IMR-90 (cell line): ENCODE data around the gene GPC5. TPM values are rescaled to one million over a fixed set of nuclear protein-coding genes. Genes with fewer than 3 reads are reported as not detected.

Experiments
- ATAC-seq: fragments of 200-7000 bp; cut with Tn5 transposase; 2 replicates; pipeline ENCODE4 v1.9.1; 2020; ENCODE audit warnings: low read depth, mild to moderate bottlenecking, moderate library complexity
- BruUV-seq: library from RNA; stranded (reverse); fragments of 400-500 nt; replicated peaks from 2 replicates; lab custom pipeline; 2021; lab: Mats Ljungman, UMichigan
- CTCF ChIA-PET: fragments of 300-600 bp; formaldehyde crosslinking; extraction: SDS; loops from one replicate; lab custom pipeline; 2021; ENCODE audit warnings: antibody characterized with exemption; lab: Yijun Ruan, JAX
- POLR2A ChIA-PET: fragments of 300-600 bp; sonication (Branson Sonifier 250); formaldehyde crosslinking; loops from one replicate; lab custom pipeline; 2022; ENCODE audit warnings: antibody characterized with exemption; ENCODE audit not compliant: unreplicated experiment; lab: Charles Lee
- DNase-seq: peaks from one replicate; pipeline ENCODE4 v3.0.0; 2013
- H2AFZ ChIP-seq: replicated peaks from 2 replicates; pipeline ENCODE3; 2013; ENCODE audit warnings: low read length, mild to moderate bottlenecking; ENCODE audit not compliant: poor library complexity
- H2AK5ac ChIP-seq: 2 replicates; pipeline ENCODE4 v1.6.1; 2013; ENCODE audit warnings: low read depth, low read length, inconsistent platforms
- H2AK9ac ChIP-seq: replicated peaks from 2 replicates; pipeline ENCODE3; 2013; ENCODE audit warnings: mild to moderate bottlenecking, low read depth, low read length, moderate library complexity; ENCODE audit not compliant: poor library complexity
- H2BK120ac ChIP-seq: 2 replicates; pipeline ENCODE4 v1.6.1; 2013; ENCODE audit warnings: low read depth, low read length, inconsistent platforms
- H2BK15ac ChIP-seq: 3 replicates; pipeline ENCODE4 v1.6.1; 2013; ENCODE audit warnings: low read depth, low read length, inconsistent platforms
- H2BK20ac ChIP-seq: 2 replicates; pipeline ENCODE4 v1.6.1; 2013; ENCODE audit warnings: low read depth, mild to moderate bottlenecking, inconsistent platforms, low read length, moderate library complexity
- H2BK5ac ChIP-seq: 2 replicates; pipeline ENCODE4 v1.6.1; 2013; ENCODE audit warnings: mild to moderate bottlenecking, low read depth, low read length, inconsistent platforms; ENCODE audit not compliant: poor library complexity, severe bottlenecking
- H3K14ac ChIP-seq: replicated peaks from 2 replicates; pipeline ENCODE4 v1.6.1; 2013; ENCODE audit warnings: low read depth, low read length, inconsistent platforms
- H3K18ac ChIP-seq: 2 replicates; pipeline ENCODE4 v1.6.1; 2013; ENCODE audit warnings: low read depth, low read length, control low read depth
- H3K23ac ChIP-seq: 2 replicates; pipeline ENCODE4 v1.6.1; 2013; ENCODE audit warnings: low read depth, low read length, inconsistent platforms
- H3K27ac ChIP-seq: 2 replicates; pipeline ENCODE4 v1.5.1; 2013; ENCODE audit warnings: mild to moderate bottlenecking, control low read depth, low read length; ENCODE audit not compliant: insufficient read depth
- H3K27me3 ChIP-seq: 2 replicates; pipeline ENCODE4 v1.6.1; 2013; ENCODE audit warnings: low read length; ENCODE audit not compliant: control insufficient read depth, insufficient read depth
- H3K36me3 ChIP-seq: 2 replicates; pipeline ENCODE4 v1.6.1; 2013; ENCODE audit warnings: low read length, mixed read lengths; ENCODE audit not compliant: control insufficient read depth, insufficient read depth
- H3K4ac ChIP-seq: 2 replicates; pipeline ENCODE4 v1.6.1; 2013; ENCODE audit warnings: low read depth, low read length, inconsistent platforms
- H3K4me1 ChIP-seq: 2 replicates; pipeline ENCODE4 v1.6.1; 2013; ENCODE audit warnings: low read length, mixed read lengths; ENCODE audit not compliant: control insufficient read depth, insufficient read depth
- H3K4me2 ChIP-seq: 2 replicates; pipeline ENCODE4 v1.6.1; 2013; ENCODE audit warnings: low read depth, mild to moderate bottlenecking, control low read depth, low read length, moderate library complexity
- H3K4me3 ChIP-seq: 2 replicates; pipeline ENCODE4 v1.5.1; 2013; ENCODE audit warnings: low read depth, mild to moderate bottlenecking, control low read depth, low read length, moderate library complexity; ENCODE audit not compliant: insufficient read depth
- H3K56ac ChIP-seq: 2 replicates; pipeline ENCODE4 v1.6.1; 2013; ENCODE audit warnings: low read length, inconsistent platforms; ENCODE audit not compliant: insufficient read depth; ENCODE audit errors: extremely low read depth
- H3K79me1 ChIP-seq, 2 experiments: 2 replicates each; pipeline ENCODE4 v1.6.1; 2013; ENCODE audit warnings: low read length in 2 of 2, inconsistent platforms in 1 of 2, low read depth in 1 of 2
- H3K9ac ChIP-seq: 2 replicates; pipeline ENCODE4 v1.6.1; 2013; ENCODE audit warnings: low read depth, low read length, control low read depth
- H3K9me1 ChIP-seq: 2 replicates; pipeline ENCODE4 v1.6.1; 2013; ENCODE audit warnings: low read length, inconsistent platforms; ENCODE audit not compliant: insufficient read depth
- H3K9me3 ChIP-seq: 2 replicates; pipeline ENCODE4 v1.6.1; 2013; ENCODE audit warnings: low read length; ENCODE audit not compliant: control insufficient read depth, insufficient read depth
- H4K20me1 ChIP-seq: 2 replicates; pipeline ENCODE4 v1.6.1; 2013; ENCODE audit warnings: low read length, inconsistent platforms; ENCODE audit not compliant: insufficient read depth
- H4K5ac ChIP-seq: 2 replicates; pipeline ENCODE4 v1.6.1; 2013; ENCODE audit warnings: mild to moderate bottlenecking, low read depth, low read length, control low read depth
- H4K8ac ChIP-seq, 2 experiments: 2 replicates each; pipeline ENCODE4 v1.6.1; 2013; ENCODE audit warnings: low read depth in 2 of 2, low read length in 2 of 2, control low read depth in 1 of 2, inconsistent platforms in 1 of 2
- H4K91ac ChIP-seq: 2 replicates; pipeline ENCODE4 v1.6.1; 2013; ENCODE audit warnings: low read depth, low read length, inconsistent platforms; ENCODE audit not compliant: insufficient read depth
- BHLHE40 ChIP-seq: fragments of 150-350 bp; IDR thresholded peaks from 2 replicates; pipeline ENCODE4 v1.6.1; 2016; ENCODE audit warnings: mild to moderate bottlenecking, low read depth, low read length
- CHD1 ChIP-seq: IDR thresholded peaks from 2 replicates; pipeline ENCODE4 v1.6.1; 2012; ENCODE audit warnings: low read depth, low read length, improper control_type of control experiment
- MAZ ChIP-seq: IDR thresholded peaks from 2 replicates; pipeline ENCODE4 v1.6.1; 2012; ENCODE audit warnings: low read depth, mild to moderate bottlenecking, low read length, improper control_type of control experiment, moderate library complexity, borderline replicate concordance
- MXI1 ChIP-seq: IDR thresholded peaks from 2 replicates; pipeline ENCODE4 v1.6.1; 2012; ENCODE audit warnings: low read depth, mild to moderate bottlenecking, low read length, moderate library complexity, borderline replicate concordance
- WGBS, 2 experiments: methylation state at CpG; one replicate each; pipeline versions ENCODE4 v1.1.5 to v1.1.7; 2013; ENCODE audit warnings: missing lambda C conversion rate in 2 of 2; ENCODE audit not compliant: insufficient read length in 1 of 2; ENCODE audit errors: extremely low coverage in 2 of 2; 5-methylcytosine and 5-hydroxymethylcytosine counted together
- dilution Hi-C: fragments of 300-500 bp; cut with HindIII; formaldehyde crosslinking; loops from one replicate; pipeline ENCODE4 v1.14.3; 2018; ENCODE audit warnings: low sequenced_read_pairs; ENCODE audit not compliant: unreplicated experiment
- in situ Hi-C: fragments of 300-500 bp; cut with MboI; formaldehyde crosslinking; loops from 3 replicates; pipeline ENCODE4 v1.14.3; 2019; ENCODE audit warnings: low sequenced_read_pairs, inconsistent platforms, mixed read lengths
- intact Hi-C: fragments of 100-400 bp; cut with micrococcal nuclease; formaldehyde crosslinking; loops from 2 replicates; pipeline ENCODE4 v1.10.0; 2022
- polyA plus RNA-seq, 3 experiments: library from polyadenylated mRNA; depleted of rRNA; stranded (reverse); fragments of >200 nt; gene quantifications; 2 replicates each; pipeline ENCODE4 v1.2.3, GENCODE V29; 2012; ENCODE audit warnings: low replicate concordance in 1 of 3
- total RNA-seq: library from RNA; depleted of rRNA; stranded (reverse); fragments of >200 nt; gene quantifications from 2 replicates; pipeline ENCODE4 v1.2.3, GENCODE V29; 2012

Gene GPC5
- total and polyA plus RNA-seq, 2 of the 4 experiments (the other 2 are of a cell fraction): 0.94 to 1.8 TPM

- Histone ChIP-seq H3K14ac (no peak overlapping the region), H3K9ac (no peak overlapping the region), H3K9me3 (no peaks in the 10 kb centered on the region), H4K8ac (no peak overlapping the region), H2AFZ (no peak overlapping the region), H2BK15ac (no peak overlapping the region), H3K23ac (no peak overlapping the region), H2AK5ac (no peak overlapping the region), H3K4ac (no peak overlapping the region), H3K9me1 (no peaks in the 10 kb centered on the region), H3K4me1 (no peaks in the 10 kb centered on the region), H3K18ac (no peak overlapping the region), H4K91ac (no peak overlapping the region), H3K36me3 (no peaks in the 10 kb centered on the region), H3K56ac (no peak overlapping the region), H2BK120ac (no peak overlapping the region), H4K20me1 (no peaks in the 10 kb centered on the region), H3K4me2 (no peak overlapping the region), H2BK5ac (no peak overlapping the region), H4K5ac (no peak overlapping the region), H2BK20ac (no peak overlapping the region), H3K4me3 (no peak overlapping the region), H3K79me1 (no peaks in the 10 kb centered on the region), H2AK9ac (no peak overlapping the region), H3K27ac (no peak overlapping the region), H3K27me3 (no peaks in the 10 kb centered on the region)
- no CpG with 5 or more reads among the region's 1 CpG for WGBS, 2 experiments
- no peak for DNase-seq
- ATAC-seq: no peak
- in situ Hi-C loops: no loop called here
- ChIA-PET CTCF (no interaction called here), POLR2A (no interaction called here)
- no TSS peak for BruUV-seq
- dilution Hi-C loops: no loop called here
- intact Hi-C loops: no loop called here
- TF ChIP-seq MXI1: no peak
- TF ChIP-seq CHD1: no peak
- TF ChIP-seq BHLHE40: no peak
- no peak for TF ChIP-seq MAZ
Measured at GRCh38 chr13:91904005-91904404, 505.6 kb downstream of the GPC5 start.
